HL-60 (cell line): ENCODE results near the gene CSH1.

ENCODE experiments used
- GABPA ChIP-seq: IDR thresholded peaks from 2 replicates; pipeline ENCODE4 v1.6.1; 2012; ENCODE audit warnings: low read depth
- POLR2AphosphoS5 ChIP-seq: IDR thresholded peaks from 2 replicates; pipeline ENCODE4 v1.6.1; 2012; ENCODE audit warnings: low read depth
- REST ChIP-seq: IDR thresholded peaks from 2 replicates; pipeline ENCODE4 v1.6.1; 2012; ENCODE audit warnings: low read depth; ENCODE audit not compliant: insufficient replicate concordance
- SPI1 ChIP-seq: IDR thresholded peaks from 2 replicates; pipeline ENCODE4 v1.6.1; 2012; ENCODE audit warnings: low read depth, mild to moderate bottlenecking, borderline replicate concordance
- TF ChIP-seq, protein P1 (sequence below): IDR thresholded peaks from one replicate; pipeline ENCODE4 v1.5.1; 2011; ENCODE audit warnings: low read length, control low read depth, inconsistent platforms; ENCODE audit not compliant: insufficient read depth

DNA sequence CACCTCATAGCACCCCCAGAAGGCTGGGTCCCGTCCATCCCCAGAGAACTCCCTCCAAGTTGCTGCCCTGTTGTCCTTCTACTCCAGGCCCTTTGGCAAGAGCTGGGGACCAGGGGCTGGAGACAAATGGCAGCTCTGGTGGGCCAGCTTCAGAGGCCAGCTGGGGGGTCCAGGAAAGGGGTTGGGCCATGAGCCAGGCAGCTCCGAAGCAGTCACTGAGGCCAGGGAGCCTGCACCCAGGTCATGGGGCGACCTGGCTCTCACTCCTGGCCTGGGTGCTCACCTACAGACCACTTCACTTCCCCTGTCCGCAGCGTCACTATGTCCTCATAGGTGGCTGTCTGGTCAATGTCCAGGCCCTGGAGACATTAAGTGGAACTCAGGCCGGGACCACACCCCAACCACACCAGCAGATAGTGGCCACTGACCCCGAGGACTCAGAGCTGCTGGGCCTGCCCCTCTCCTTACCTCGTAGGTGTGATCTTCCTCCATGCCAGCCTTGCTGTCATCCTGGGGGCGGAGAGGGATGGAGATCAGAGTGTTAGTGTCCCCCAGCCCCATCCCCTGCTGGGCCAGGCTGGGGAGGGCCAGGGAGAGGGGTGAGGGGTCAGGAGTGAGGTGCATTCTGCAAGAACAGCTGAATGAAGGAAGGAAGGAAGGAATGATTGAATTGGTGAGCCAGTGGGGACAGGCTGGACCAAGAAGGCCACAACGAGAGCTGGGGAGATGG is 32.8 kb upstream of the CSH1 start:
- no peak for TF ChIP-seq GABPA
- TF ChIP-seq REST = no peak
- TF ChIP-seq, protein P1, sequence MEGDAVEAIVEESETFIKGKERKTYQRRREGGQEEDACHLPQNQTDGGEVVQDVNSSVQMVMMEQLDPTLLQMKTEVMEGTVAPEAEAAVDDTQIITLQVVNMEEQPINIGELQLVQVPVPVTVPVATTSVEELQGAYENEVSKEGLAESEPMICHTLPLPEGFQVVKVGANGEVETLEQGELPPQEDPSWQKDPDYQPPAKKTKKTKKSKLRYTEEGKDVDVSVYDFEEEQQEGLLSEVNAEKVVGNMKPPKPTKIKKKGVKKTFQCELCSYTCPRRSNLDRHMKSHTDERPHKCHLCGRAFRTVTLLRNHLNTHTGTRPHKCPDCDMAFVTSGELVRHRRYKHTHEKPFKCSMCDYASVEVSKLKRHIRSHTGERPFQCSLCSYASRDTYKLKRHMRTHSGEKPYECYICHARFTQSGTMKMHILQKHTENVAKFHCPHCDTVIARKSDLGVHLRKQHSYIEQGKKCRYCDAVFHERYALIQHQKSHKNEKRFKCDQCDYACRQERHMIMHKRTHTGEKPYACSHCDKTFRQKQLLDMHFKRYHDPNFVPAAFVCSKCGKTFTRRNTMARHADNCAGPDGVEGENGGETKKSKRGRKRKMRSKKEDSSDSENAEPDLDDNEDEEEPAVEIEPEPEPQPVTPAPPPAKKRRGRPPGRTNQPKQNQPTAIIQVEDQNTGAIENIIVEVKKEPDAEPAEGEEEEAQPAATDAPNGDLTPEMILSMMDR = no peak
- no peak for TF ChIP-seq POLR2AphosphoS5
- no peak for TF ChIP-seq SPI1
